HG03103 (cell line): ENCODE results near the gene TMCC1.
"Not testable (repeated sequence)": the region's sequence is repeated elsewhere in the genome, so short reads cannot be mapped to it uniquely, and the experiment has no call there.

Source experiments
- ATAC-seq: cut with Tn5 transposase; IDR thresholded peaks from one replicate; pipeline ENCODE4 v1.9.1; 2021; ENCODE audit warnings: low read depth; ENCODE audit not compliant: unreplicated experiment

TMCC1 gene

DNA sequence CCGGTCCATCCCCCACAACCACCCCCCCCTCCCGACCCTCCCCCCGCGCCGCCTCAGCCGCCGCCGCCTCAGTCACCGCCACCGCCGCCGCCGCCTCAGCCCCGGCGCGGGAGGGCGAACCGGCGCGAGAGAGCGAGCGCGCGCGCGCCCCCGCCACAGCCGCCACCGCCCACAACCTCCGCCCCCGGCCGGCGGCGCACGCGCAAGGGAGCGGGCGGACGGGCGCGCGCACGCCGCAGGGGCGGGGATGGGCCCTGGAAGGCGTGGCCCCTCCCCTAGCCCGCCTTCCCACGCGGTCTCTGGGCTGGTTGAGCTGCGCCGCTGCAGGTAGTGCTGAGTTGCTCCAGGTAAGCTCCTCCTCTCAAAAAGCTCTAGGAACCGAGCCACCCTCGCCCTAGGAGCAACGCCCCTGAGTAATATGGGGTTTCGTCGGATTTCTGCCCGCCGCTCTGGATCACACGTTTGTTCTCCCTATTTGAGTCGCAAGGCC is at the start of gene TMCC1:
TMCC1 (minus strand) TSS at position 131 of the 490 bp plus-strand sequence.
- ATAC-seq = peak; percentile 69

DNA sequence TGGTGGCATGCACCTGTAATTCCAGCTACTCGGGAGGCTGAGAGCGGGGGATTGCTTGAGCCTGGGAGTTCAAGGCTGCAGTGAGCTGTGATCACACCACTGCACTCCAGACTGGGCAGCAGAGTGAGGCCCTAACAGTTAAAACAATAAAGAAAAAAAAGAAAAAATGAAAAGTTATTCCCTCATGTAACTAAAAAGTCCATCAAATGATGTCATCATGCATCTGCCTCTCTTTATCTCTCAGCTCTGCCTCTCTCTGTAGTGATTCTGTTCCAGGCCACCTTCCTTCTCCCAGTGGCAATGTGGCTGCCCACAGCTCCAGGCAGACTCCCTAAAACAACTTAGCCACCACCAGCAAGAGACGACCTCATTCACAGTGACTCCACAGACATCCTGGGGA is 49.5 kb upstream of the TMCC1 start:
- no peak for ATAC-seq

DNA sequence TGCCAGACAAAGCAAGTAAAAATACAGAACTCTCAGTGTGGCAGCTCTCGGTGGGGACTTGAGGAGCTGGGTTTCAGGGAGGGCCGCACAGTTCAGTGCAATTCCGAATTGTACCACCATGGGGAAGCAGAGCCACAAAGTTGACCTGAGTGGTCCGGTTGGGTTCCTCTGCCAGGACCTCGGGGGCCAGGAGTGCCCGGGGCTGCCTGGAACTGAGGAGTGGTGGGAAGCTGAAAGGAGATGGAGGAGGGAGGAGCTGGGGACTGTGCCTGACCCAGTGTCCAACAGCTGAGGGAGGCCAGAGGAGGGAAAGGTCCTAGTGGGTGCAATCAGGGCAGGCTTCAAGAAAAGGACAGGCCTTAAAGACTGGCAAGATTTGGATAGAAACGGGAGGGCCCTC is 48.8 kb upstream of the TMCC1 start:
- peak; percentile 61 for ATAC-seq

DNA sequence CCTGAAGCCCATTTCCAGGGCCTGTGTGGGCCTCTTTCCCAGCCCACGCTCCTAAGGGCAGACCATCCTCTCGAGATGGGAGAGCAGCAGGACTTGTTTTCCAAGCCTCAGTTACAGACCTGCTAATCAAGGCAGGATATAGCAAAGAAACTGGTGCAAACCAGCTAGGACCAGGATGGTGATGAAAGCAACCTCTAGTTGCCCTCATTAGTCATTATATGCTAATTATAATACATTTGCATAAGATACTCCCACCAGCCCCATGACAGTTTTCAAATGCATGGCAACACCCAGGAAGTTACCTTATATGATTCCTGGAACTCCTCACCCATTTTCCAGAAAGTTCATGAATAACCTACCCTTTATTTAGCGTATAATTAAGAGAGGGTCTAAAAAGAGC is 46.6 kb upstream of the TMCC1 start:
- no peak for ATAC-seq

DNA sequence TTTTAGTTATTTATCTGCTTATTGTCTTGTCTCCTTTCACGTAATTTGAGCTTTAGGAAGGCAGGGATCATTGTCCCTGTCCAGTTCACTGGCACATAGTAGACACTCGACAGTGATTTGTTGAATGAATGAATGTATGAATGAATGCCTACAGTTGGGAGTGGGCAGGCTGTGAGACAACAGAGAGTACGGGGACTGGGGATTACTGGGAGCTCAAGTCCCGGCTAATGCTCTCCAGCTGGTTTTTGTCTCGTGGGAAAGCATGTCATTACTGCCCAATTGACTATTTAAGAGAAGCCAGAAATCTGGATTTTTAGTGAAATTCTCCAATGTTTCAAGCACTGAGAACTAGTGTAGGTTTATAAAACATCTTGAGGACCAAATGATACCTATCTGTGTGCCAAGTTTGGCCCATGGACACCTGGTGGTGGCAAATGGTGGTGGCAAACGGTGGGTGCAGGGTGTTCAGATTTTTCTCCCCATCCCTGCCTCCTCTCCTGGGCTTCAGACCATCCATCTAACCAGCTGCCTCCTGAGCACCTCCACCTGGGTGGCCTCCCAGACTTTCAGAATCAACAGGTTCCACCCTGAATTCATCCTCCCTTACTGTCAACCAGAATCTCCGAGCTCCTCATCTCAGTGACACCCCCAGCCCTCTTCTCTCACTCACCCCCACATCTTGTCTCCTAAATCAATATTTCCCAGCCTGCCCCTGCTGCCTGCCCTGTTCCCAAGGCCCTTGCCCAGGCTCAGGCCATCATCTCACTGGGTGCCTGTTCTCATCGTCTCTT is 44.8 kb upstream of the TMCC1 start:
- no peak for ATAC-seq

DNA sequence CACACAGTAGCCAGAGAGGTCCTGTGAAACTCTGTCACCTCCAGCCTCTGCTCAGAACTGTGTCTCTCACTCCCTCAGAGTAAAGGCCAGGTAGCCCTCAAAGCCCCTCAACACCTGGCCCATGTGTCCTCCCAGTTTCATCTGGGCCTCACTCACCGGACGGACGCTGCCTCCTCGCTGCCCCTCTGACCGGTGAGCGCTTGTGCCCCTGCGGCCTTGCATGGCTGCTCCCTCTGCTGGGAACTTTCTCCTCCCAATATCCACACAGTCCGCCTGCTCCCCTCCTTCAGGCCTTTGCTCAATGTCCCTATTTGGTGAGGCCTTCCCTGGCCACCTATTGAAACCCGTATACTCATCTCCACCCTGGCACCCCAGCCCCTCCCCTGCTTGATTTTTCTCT is 44.2 kb upstream of the TMCC1 start:
- ATAC-seq = no peak

DNA sequence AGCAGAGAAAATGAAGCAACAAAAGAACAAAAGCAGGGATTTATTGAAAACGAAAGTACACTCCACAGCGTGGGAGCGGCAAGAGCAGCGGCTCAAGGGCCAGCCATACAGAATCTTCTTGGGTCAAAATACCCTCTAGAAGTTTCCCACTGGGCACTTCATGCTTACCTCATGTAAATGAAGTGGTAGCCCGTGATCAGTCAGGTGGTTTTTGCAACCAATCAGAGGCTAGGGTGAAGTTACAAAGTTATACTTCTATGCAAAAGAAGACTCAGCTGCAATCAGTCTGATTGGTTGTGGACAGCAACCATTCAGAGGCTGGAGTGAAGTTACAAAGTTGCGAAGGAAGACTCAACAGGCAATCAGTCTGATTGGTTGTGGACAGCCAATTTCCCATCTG is 43.2 kb upstream of the TMCC1 start:
- no peak for ATAC-seq

DNA sequence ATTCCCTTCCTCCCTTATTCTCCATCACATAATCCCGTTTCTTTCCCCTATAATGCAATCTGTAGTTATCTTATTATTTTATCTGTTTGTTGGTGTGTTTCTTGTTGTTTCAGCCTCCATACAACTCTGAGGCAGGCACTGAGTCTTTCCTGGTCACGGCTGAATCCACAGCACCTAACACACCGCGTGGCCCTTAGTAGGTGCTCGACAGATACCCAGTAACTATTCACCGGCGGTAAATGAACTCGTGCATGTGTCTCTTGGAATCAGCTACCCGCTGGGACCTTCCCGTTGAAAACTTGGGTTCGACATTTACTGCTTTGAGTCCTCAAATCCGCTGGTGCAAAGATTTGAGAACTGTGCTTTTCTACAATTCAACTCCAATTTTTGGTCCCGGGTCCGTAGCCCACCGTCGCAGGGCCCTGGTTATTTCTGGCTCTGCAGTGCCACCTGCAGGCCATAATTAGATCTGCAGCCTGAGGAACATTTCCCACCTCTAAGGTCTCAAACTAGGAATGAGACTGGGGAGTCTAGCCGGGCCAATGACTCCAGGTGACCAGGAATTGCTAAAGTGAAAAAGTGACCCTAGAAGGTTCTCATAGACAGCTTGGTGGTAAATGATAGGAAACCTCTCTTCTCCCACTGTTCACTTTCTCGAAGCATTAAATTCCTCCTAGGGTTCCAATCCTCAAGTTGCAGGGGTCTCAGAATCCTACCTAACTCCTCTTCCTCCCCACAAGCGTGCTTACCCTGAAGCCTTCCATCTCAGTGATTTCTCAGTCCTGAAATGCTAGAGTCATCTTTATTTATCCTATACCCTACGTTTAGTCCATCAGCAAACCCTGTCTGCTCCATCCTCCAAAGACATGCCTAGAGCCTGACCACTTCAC is 41.0 kb upstream of the TMCC1 start:
- ATAC-seq = no peak

DNA sequence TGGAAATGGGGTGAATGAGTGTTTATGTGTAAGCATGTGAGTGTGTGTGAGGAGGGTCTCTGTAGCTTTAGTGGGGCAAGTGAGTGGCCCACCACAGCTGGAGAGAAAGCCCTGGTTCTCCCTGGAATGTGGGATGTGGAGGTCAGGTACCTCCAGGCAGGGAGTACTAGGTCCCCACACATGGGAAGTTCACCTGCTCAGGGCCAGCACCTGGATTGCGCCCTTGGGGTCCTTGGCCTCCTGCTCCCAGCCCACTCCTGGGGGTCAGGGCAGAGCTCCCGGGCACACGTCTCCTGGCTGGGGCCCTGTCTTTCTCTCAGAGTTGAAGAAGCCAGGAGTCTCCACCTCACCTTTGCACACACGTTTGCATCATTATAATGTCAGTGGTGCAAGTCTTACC is 40.0 kb upstream of the TMCC1 start:
- no peak for ATAC-seq

DNA sequence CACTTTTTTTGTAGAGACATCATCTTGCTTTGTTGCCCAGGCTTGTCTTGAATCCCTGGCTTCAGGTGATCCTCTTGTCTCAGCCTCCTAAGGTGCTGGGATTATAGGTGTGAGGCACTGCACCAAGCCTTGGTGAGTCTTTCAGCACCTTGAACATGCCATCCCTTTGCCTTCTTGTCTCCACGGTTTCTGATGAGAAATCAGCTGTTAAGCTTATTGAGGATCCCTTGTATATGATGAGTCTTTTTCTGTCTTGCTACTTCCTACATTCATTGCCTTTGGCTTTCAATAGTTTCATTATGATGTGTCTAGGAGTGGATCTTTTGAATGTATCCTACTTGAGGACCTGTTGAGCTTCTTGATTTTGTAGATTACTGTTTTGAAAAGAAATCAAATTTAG is 35.9 kb upstream of the TMCC1 start:
- no peak for ATAC-seq

DNA sequence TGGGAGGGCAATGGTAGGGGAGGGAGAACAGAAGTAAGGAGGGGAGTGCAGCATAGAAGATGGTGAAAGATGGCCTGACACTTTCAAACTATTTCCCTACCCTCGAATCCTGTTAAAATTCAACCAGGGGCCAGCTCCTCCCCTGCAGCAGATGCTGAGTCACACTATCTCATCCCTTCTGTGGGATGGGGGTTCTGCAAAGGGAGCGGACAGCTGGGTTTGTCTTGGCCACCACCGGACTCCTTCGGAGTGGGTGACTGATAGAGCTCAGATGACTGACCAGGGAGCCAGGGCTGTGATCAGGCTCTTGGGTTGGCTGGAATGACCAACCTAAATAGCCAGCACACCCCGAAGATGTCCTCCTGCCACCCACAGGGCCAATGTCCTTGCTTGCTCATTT is 33.6 kb upstream of the TMCC1 start:
- no peak for ATAC-seq

DNA sequence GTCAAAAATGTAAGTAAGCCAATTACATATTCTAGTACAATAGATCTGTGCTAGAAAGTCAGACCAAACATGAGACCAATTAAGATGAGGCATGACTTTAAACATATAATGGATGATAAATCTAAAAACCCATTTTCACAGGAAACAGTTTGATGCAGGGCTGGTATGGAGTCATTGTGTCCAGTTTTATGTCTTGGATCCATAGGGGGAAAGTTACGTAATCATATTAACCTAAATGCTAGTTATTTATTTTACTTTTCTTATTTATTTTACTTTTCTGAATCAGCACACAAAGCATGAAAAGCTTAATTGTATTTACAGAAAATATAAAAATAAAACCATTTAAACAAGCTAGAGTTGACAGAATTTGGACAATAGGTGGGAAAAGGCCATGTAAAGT is 26.3 kb upstream of the TMCC1 start:
- no peak for ATAC-seq

DNA sequence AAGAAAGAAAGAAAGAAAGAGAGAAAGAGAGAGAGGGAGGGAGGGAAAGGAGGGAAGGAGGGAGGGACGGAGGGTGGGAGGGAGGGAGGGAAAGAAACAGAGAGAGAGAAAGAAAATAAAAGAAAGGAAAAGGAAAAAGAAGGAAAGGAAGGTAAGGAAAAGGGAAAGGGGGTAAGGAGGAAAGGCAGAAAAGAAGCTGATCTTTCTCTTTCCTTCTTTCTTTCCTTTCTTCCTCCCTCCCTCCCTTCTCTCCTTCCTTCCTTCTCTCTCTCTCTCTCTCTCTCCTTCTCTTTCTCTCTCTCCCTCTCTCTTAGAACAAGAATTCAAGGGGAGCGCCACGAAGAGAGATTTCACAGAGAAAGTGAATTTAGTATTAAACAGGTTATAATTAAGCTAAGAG is 25.8 kb upstream of the TMCC1 start:
- no peak for ATAC-seq

DNA sequence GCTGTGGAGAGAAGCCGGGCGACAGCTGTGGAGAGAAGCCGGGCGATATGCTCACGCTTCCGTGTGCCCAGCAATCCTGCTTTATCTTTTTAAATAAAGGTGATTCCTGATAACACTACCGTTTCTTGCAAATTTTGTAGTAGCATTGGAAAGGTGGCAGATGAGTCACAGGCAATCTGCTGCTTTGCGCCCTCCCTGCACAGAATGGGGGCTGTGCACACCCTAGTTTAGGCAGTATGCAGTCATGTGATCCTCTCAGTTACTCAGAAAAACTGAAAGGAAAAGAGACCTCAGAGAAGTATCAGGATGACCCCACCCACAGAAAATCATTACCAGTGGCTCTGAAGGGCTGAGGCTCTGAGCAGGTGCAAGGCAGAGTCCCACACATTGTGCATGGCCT is 24.9 kb upstream of the TMCC1 start:
- no peak for ATAC-seq

DNA sequence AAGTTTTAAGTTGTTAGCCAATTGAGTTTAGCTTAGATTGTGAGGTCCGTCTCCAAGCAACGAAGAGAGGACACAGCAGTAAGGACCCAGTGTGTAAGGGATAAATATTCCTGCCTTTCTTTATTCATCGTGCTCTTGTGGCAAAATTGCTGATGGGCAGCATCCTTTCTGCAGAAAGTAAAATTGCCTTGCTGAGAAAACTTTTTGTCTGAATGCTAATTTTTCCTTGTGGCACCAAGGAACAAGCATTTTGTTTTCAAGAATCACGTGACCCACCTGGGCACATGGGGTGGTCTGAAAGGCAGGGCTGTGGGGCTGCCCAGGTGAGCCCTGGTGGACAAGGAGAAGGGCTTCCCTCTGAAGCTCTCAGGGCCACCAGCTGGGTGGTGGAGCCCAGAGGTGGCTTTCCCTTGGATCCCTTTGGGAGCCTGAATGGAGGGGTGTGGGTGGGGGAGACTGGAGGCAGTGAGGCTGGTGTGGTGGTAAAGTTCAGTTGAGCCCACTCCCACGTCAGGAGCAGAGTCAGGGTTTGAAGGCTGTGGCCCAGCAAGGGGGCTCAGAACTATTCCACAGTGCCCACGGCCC is 24.0 kb upstream of the TMCC1 start:
- ATAC-seq = no peak

DNA sequence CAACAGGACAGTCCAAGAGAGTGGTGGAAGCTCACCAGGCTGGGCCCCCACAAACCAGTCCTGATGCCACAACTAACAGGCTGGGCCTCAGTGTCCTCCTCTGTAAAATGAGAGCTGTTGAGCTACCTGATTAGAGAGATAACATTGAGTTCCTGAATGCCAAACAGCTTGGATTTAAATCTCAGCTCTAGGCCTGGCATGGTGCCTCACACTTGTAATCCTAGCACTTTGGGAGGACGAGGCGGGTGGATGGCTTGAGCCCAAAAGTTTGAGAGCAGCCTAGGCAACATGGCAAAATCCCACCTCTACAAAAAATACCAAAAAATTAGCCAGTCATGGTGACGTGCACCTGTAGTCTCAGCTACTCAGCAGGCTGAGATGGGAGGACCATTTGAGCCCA is 20.1 kb upstream of the TMCC1 start:
- no peak for ATAC-seq

DNA sequence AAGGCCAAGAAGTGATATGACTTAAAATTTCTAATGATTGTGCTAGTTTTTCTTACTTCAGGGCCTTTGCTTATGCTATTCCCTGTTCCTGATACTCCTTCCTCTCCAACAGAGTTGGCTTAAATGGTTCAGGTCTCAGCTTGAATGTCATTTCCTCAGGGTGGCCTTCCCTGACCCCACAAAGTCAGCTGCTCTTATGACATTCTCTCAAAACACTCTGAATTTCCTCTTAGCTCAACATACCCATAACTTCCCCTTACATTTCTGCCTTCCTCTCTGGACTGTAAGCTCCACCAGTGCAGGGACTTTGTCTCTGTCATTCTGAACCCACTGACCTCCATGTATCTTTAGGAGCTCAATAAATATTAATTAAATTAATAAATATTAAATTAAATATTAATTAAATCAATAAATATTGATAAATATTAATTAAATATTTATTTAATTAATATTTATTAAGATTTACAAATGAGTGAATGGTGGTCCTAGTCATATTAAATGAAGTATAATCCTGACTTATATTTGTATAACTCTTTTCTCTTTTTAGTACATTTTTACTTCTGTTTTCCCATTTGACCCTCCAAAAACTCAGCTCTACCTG is 17.9 kb upstream of the TMCC1 start:
- no peak for ATAC-seq

DNA sequence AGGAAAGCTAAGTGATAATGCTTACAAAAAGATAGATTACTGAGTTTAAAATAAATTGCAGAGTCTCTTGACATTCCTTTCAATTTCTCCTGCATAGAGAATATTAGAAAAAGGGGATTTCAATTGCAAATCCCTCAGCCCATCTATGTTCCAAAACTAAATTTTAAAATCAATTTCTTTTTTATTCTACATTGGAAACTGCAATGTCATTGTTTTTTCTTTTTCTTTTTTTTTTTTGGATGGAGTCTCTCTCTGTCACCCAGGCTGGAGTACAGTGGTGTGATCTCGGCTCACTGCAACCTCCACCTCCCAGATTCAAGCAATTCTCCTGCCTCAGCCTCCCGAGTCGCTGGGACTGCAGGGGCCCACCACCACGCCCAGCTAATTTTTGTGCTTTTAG is 15.7 kb upstream of the TMCC1 start:
- not testable (repeated sequence) for ATAC-seq

DNA sequence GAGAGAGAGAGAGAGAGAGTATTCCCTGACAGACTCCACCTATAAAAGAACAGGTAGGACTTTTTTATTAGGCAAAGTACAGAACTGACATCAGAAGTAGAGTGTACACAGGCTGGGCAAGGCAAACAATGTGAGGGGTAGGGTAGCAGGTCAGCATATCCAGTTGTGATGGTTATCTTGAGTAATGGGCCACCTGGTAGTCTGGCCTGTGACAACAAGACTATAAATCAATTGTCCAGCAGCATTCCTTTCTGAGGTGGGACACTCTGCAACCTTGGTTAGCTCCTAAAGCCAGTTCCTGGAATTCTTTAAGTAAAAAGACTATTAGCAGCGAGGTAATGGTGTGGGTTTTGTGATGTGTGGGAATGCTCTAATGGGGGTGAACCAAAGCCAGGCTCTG is 14.9 kb upstream of the TMCC1 start:
- no peak for ATAC-seq

DNA sequence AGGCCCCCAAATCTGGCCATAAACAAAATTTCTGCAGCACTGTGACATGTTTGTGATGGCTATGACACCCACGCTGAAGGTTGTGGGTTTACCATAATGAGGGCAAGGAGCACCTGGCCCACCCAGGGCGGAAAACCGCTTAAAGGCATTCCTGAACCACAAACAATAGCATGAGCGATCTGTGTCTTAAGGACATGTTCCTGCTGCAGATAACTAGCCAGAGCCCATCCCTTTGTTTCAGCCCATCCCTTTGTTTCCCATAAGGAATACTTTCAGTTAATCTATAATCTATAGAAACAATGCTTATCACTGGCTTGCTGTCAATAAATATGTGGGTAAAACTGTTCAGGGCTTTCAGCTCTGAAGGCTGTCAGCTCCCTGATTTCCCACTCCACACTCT is 7.8 kb upstream of the TMCC1 start:
- not testable (repeated sequence) for ATAC-seq

DNA sequence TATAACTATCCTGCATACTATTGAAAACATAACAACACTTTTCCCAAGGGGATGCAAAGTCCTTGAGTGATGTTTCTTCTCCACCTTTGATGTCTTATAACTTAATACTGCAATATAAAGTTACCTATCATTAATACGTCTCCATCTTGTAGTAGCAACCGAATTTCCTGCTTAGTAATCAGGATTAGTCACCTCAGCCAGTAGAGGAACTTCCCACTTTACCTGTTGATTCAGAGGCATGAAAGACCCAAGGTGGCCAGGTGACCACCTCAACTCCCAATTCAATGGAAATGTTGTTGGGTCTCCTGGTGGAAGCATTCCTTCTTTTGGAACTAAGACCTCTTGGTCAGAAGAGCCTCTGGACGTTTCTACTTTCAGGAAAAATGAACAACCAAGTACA is 3.5 kb upstream of the TMCC1 start:
- ATAC-seq = no peak
